Lung (tissue), 12 donors: ENCODE results near the gene DIS3L2. TPM values are rescaled to one million over a fixed set of nuclear protein-coding genes. Genes with fewer than 3 reads are reported as not detected.
"Not testable (repeated sequence)": the region's sequence is repeated elsewhere in the genome, so short reads cannot be mapped to it uniquely, and the experiment has no call there.

Experiments
- ATAC-seq: fragments of 200-7000 bp; cut with Tn5 transposase; one replicate; pipeline ENCODE4 v1.9.1; 2020; ENCODE audit warnings: moderate number of reproducible peaks; ENCODE audit not compliant: insufficient read depth, low FRiP score
- DNase-seq, 3 donors: peaks; one replicate each; pipeline ENCODE4 v3.0.0-alpha.2; 2013 to 2017
- H3K27ac ChIP-seq, 2 donors: one replicate each; pipeline ENCODE4 v1.5.1; 2013; ENCODE audit warnings: mild to moderate bottlenecking in 2 of 2, moderate library complexity in 2 of 2, control low read depth in 1 of 2, inconsistent platforms in 1 of 2, low read depth in 1 of 2, low read length in 1 of 2
- H3K27me3 ChIP-seq, 3 donors: one replicate each; pipeline ENCODE4 v1.5.1; 2013; ENCODE audit warnings: low read length in 2 of 3; ENCODE audit not compliant: control insufficient read depth in 3 of 3, insufficient read depth in 3 of 3
- H3K36me3 ChIP-seq, 4 donors: one replicate each; pipeline ENCODE4 v1.5.1; 2013; ENCODE audit warnings: low read length in 4 of 4, mild to moderate bottlenecking in 1 of 4, moderate library complexity in 1 of 4; ENCODE audit not compliant: control insufficient read depth in 4 of 4, insufficient read depth in 4 of 4
- H3K4me1 ChIP-seq, 5 donors: one replicate each; pipeline ENCODE4 v1.5.1; 2013; ENCODE audit warnings: low read length in 5 of 5, mild to moderate bottlenecking in 2 of 5, moderate library complexity in 1 of 5; ENCODE audit not compliant: control insufficient read depth in 5 of 5, insufficient read depth in 5 of 5
- H3K4me3 ChIP-seq: one replicate; pipeline ENCODE4 v1.5.1; 2013; ENCODE audit warnings: mild to moderate bottlenecking, control low read depth, moderate library complexity
- H3K9ac ChIP-seq, 2 donors: one replicate each; pipeline ENCODE4 v1.5.1; 2013; ENCODE audit warnings: low read length in 2 of 2, control low read depth in 1 of 2; ENCODE audit not compliant: insufficient read depth in 1 of 2
- H3K9me3 ChIP-seq, 4 donors: one replicate each; pipeline ENCODE4 v1.5.1; 2013; ENCODE audit warnings: low read length in 3 of 4, mild to moderate bottlenecking in 1 of 4, moderate library complexity in 1 of 4; ENCODE audit not compliant: control insufficient read depth in 4 of 4, insufficient read depth in 3 of 4
- CTCF ChIP-seq: IDR thresholded peaks from 2 replicates; pipeline ENCODE4 v1.5.1; 2012; ENCODE audit warnings: mild to moderate bottlenecking; ENCODE audit errors: control extremely low read depth, extremely low read depth
- WGBS, 2 donors: extraction: QIAGEN DNeasy Blood & Tissue Kit; methylation state at CpG; one replicate each; pipeline ENCODE4 v1.1.7; 2013; 5-methylcytosine and 5-hydroxymethylcytosine counted together
- polyA plus RNA-seq, 2 donors: library from polyadenylated mRNA; stranded (reverse); fragments of 200-250 nt; gene quantifications; one replicate each; pipeline ENCODE4 v1.2.1, GENCODE V29; 2013
- total RNA-seq, 2 donors: library from RNA; depleted of rRNA in 1 of 2; stranded (reverse); fragments of >200 nt in 1 of 2; gene quantifications; one replicate each; pipeline ENCODE4 v1.2.1, GENCODE V29; 2014 to 2021
- donor health status: control.
- donor health status: control.
- donor health status: Bipolar disorder and iron deficiency.
- donor health status: healthy.
- donor health status: DM: yes; HTN: yes; CAD: no.

The DIS3L2 gene
- total and polyA plus RNA-seq, 4 donors: 12.7 to 41.0 (median 31.1) TPM

DNA sequence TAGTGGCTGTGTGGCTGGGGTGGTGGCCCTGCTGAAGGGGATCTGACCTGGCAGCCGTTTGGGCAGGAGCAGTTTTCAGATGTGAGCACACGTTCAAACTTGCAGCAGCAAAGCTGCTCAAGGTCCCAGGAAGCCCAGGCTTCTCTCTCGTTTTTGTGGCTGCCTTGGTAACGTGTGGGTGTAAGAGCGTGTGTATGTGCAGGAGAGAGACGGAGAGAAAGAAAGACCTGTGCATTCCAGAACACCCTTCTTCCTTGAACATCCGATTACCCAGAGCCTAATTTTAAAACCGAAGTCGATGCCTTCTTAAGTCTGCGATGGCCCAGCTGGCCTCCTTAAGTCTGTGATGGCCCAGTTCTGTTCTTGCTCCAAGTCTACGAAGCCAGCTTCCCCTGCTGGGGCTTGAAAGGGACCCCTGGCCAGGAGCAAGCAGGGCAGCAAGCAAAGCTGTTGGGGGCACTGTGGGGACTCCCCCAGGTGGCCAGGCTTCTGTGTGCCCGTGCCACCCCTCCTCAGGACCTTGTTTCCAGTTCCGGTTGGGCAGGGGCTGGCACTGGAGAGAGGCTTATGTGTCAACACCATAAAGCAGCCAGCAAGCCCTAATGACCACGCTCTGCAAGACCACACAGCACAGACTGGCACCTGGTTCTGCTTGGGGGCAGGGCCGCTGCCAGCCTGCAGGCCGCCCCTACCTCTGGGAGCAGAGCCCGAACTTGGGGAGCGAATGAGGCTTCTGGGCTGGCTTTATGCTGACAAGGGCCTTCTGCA, 361.2 kb downstream of the DIS3L2 start:
- ATAC-seq (no peak), DNase-seq (no peak)
- WGBS, 2 donors: 89 to 90% methylated on average over 18 of the region's 18 CpGs
- Histone ChIP-seq H3K9me3 (no peaks in the 10 kb centered on the region), H3K36me3 (no peaks in the 10 kb centered on the region), H3K27ac (no peak overlapping the region), H3K4me3 (no peak overlapping the region), H3K9ac (no peak overlapping the region), H3K27me3 (no peaks in the 10 kb centered on the region), H3K4me1 (peaks cover 0 to 4% (median 0%) of the 10 kb centered on the region in 5 donors)
- TF ChIP-seq CTCF: no peak

DNA sequence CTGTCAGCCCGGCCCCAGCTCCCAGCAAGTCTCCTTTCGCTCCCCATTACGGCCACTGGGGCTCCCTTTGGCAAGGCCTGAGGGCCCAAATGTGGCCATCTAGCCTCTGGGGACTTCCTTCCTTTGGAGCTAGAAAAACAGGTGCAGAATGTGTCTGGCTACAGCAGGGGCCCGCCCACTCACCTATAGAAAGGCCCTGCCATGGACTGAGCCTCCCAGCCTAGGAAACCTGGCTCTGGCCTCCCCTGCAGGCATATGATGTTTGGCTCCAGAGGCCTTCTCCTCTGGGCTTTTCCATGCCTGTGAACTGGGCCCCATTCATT, 361.8 kb downstream of the DIS3L2 start:
- no peak overlapping the region for H3K9ac ChIP-seq
- WGBS, 2 donors: 95 to 98% methylated on average over 4 of the region's 4 CpGs
- H3K4me1 ChIP-seq: peaks cover 0 to 4% (median 0%) of the 10 kb centered on the region in 5 donors
- H3K36me3 ChIP-seq: no peaks in the 10 kb centered on the region
- H3K27ac ChIP-seq: no peak overlapping the region
- H3K4me3 ChIP-seq: no peak overlapping the region
- no peak for DNase-seq
- H3K27me3 ChIP-seq: no peaks in the 10 kb centered on the region
- no peak for TF ChIP-seq CTCF
- no peak for ATAC-seq
- no peaks in the 10 kb centered on the region for H3K9me3 ChIP-seq

GRCh38 chr2:232323967-232324366, 362.5 kb downstream of the DIS3L2 start:
- not testable (repeated sequence) for H3K9me3 ChIP-seq, H3K9ac ChIP-seq, ATAC-seq, DNase-seq, H3K4me1 ChIP-seq, H3K4me3 ChIP-seq, H3K27ac ChIP-seq, H3K27me3 ChIP-seq, H3K36me3 ChIP-seq
- WGBS, 2 donors: 89 to 98% methylated on average over 6 of the region's 6 CpGs

DNA sequence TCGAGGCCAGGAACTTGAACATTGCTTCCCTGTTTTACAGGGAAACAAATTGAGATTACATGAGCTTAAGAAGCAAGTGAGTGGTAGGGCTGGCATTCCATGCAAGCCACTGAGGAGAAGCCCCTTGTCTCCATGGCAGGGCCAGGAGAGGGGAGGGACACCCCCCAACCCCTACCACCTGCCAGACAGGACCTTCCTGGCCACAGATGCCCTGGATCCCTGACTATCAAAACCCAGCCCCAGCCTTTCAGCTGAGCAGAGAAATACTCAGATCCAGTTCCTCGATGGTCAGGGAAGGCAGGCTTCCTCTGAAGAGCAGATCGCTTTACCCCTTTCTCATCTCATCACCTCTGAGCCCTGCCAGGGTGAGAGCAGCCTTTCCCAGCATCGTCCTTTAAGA, 363.3 kb downstream of the DIS3L2 start:
- ATAC-seq (no peak), DNase-seq (no peak)
- TF ChIP-seq CTCF: no peak
- no peaks in the 10 kb centered on the region for H3K9me3 ChIP-seq
- H3K27me3 ChIP-seq: no peaks in the 10 kb centered on the region
- no peak overlapping the region for H3K4me3 ChIP-seq
- no peak overlapping the region for H3K27ac ChIP-seq
- 87 to 89% methylated on average over 4 of the region's 4 CpGs for WGBS, 2 donors
- H3K9ac ChIP-seq: no peak overlapping the region
- no peaks in the 10 kb centered on the region for H3K36me3 ChIP-seq
- H3K4me1 ChIP-seq: peaks cover 0 to 4% (median 0%) of the 10 kb centered on the region in 5 donors
